ENCODE data around the gene AVL9.

- no peak for TF ChIP-seq CTCF (IDR thresholded peaks at IDR 0.05)
- TF ChIP-seq POLR2A (IDR thresholded peaks at IDR 0.05): no peak
Measured at GRCh38 chr7:32458025-32458424, 37.3 kb upstream of the AVL9 start.
